ENCODE measurements around the gene TMC6.
A peak's percentile ranks its signal among the peaks of the same experiment; 100 is the strongest.
"Not testable (repeated sequence)": the region's sequence is repeated elsewhere in the genome, so short reads cannot be mapped to it uniquely, and the experiment has no call there.

The TMC6 gene

GRCh38 chr17:78120537-78120936 is 8.0 kb downstream of the TMC6 start:
- H3K4me1 Mint-ChIP-seq (ENCODE audit: low read depth in 2 of 2): peaks cover 44 to 52% of the 10 kb centered on the region in 2 donors

DNA sequence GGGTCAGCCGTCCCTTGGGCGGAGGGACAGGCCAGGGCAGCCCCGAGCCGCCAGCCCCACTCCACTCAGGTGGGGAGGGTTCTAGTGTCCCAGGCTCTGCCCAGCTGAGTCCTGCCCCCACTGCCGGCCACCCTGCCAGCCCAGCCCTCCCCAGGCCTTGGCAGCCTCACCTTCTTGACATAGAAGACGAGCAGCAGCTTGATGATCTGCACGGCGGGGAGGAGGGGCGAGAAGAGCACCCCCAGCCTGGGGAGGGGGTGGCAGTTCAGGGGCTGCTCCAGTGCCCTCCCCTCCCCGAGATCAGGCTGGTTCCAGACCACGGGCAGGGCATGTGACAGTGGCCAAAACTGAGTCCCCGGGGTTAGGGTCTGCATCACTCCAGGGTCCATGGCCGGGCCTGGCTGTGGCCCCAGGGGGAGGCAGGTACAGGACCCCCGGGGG is 9.7 kb downstream of the TMC6 start:
- H3K27ac Mint-ChIP-seq: no peak overlapping the region

More at GRCh38 chr17:78120537-78120936, 8.0 kb downstream of the TMC6 start:
- no peak for ATAC-seq (replicated peaks)
- Mint-ChIP-seq H3K9me3 (no peaks in the 10 kb centered on the region), H3K36me3 (ENCODE audit: insufficient read depth) (peaks cover 95% of the 10 kb centered on the region), H3K27ac (peak overlapping the region; percentile 91 to 95), H3K4me3 (peak overlapping the region; percentile 83 to 86), H3K27me3 (no peaks in the 10 kb centered on the region)
- DNase-seq: no peak

DNA sequence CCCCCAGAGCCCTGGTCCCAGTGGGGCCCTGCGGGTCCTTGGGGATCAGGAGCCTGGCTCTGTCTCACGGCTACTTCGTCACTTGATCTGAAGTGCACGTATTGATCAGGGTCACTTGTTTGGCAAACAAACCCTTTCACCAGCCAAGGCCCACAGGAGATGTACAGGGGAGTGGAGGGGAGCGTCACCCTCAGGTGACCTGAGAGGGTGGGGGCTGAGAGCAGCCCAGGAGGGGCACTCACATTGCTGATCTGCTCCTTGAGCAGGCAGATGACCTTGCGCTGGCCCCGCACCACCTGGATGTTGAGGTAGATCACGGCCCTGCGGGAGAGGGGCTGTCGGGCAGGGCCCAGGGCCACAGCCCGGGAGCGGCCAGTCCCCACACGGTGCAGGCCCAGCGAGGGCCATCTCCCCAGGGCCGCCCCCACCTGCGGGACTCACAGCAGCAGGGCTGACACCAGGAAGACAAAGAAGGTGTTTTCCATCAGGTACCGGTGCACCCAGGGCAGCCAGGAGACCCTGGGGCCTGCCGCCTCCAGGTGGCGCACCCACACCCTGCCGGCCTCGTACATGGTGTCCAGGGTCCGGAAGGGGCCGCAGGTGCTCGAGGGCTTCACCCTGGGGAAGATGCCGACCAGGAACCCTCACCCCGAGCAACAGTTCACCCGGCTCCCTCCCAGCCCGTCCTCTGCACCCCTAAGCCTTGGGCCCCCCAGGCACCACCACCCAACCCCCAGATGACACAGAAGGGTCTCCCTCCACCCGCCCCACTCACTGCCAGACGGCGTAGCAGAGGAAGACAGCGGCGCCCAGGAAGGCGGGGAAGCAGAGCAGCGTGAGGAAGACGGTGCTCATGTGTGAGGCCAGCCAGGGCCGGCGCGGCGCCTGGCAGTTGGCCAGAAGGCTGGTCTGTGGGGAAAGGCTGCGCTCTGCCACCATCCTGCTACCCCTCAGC is 11.3 kb downstream of the TMC6 start:
- ATAC-seq (replicated peaks) (no peak), DNase-seq (no peak)
- Mint-ChIP-seq H3K27ac (peak overlapping the region; percentile 44 to 86), H3K4me1 (ENCODE audit: low read depth in 2 of 2) (peaks cover 49 to 58% of the 10 kb centered on the region in 2 donors), H3K27me3 (no peaks in the 10 kb centered on the region), H3K9me3 (no peaks in the 10 kb centered on the region), H3K4me3 (peak overlapping the region in 1 of 2 donors; percentile 25), H3K36me3 (ENCODE audit: insufficient read depth) (peaks cover 93% of the 10 kb centered on the region)

More for the DNA sequence above, 9.7 kb downstream of the TMC6 start:
- ATAC-seq (replicated peaks) (no peak), DNase-seq (no peak)
- no peaks in the 10 kb centered on the region for H3K9me3 Mint-ChIP-seq
- peaks cover 93% of the 10 kb centered on the region for H3K36me3 Mint-ChIP-seq (ENCODE audit: insufficient read depth)
- peaks cover 51 to 60% of the 10 kb centered on the region in 2 donors for H3K4me1 Mint-ChIP-seq (ENCODE audit: low read depth in 2 of 2)
- no peak overlapping the region for H3K4me3 Mint-ChIP-seq
- no peaks in the 10 kb centered on the region for H3K27me3 Mint-ChIP-seq

GRCh38 chr17:78116411-78116810 is 12.1 kb downstream of the TMC6 start:
- ATAC-seq (replicated peaks): no peak
- DNase-seq: no peak
- no peaks in the 10 kb centered on the region for H3K27me3 Mint-ChIP-seq

GRCh38 chr17:78115803-78116202 is 12.8 kb downstream of the TMC6 start:
- H3K27ac Mint-ChIP-seq; DNase-seq; H3K9me3 Mint-ChIP-seq; H3K4me3 Mint-ChIP-seq; H3K27me3 Mint-ChIP-seq; ATAC-seq (replicated peaks): not testable (repeated sequence)
- peaks cover 90% of the 10 kb centered on the region for H3K36me3 Mint-ChIP-seq (ENCODE audit: insufficient read depth)
- peaks cover 34 to 47% of the 10 kb centered on the region in 2 donors for H3K4me1 Mint-ChIP-seq (ENCODE audit: low read depth in 2 of 2)

More at GRCh38 chr17:78116411-78116810, 12.1 kb downstream of the TMC6 start:
- peak overlapping the region in 1 of 2 donors; percentile 86 for H3K27ac Mint-ChIP-seq
- H3K9me3 Mint-ChIP-seq: no peaks in the 10 kb centered on the region
- H3K4me3 Mint-ChIP-seq: no peak overlapping the region
- H3K36me3 Mint-ChIP-seq (ENCODE audit: insufficient read depth): peaks cover 90% of the 10 kb centered on the region
- H3K4me1 Mint-ChIP-seq (ENCODE audit: low read depth in 2 of 2): peaks cover 40 to 49% of the 10 kb centered on the region in 2 donors

GRCh38 chr17:78114831-78115723 is 13.5 kb downstream of the TMC6 start:
- ATAC-seq (replicated peaks) (no peak), DNase-seq (no peak)
- no peaks in the 10 kb centered on the region for H3K27me3 Mint-ChIP-seq
- peaks cover 30 to 45% of the 10 kb centered on the region in 2 donors for H3K4me1 Mint-ChIP-seq (ENCODE audit: low read depth in 2 of 2)
- peak overlapping the region in 1 of 2 donors; percentile 41 for H3K4me3 Mint-ChIP-seq
- H3K36me3 Mint-ChIP-seq (ENCODE audit: insufficient read depth): peaks cover 90% of the 10 kb centered on the region
- peak overlapping the region; percentile 88 to 93 for H3K27ac Mint-ChIP-seq
- no peaks in the 10 kb centered on the region for H3K9me3 Mint-ChIP-seq

GRCh38 chr17:78113804-78114785 is 14.5 kb downstream of the TMC6 start:
- Mint-ChIP-seq H3K27me3 (no peaks in the 10 kb centered on the region), H3K27ac (peak overlapping the region; percentile 88 to 93), H3K9me3 (no peaks in the 10 kb centered on the region), H3K4me1 (ENCODE audit: low read depth in 2 of 2) (peaks cover 30 to 45% of the 10 kb centered on the region in 2 donors), H3K36me3 (ENCODE audit: insufficient read depth) (peaks cover 93% of the 10 kb centered on the region), H3K4me3 (peak overlapping the region; percentile 21 to 41)
- ATAC-seq (replicated peaks): peak; percentile 73
- DNase-seq: no peak

DNA sequence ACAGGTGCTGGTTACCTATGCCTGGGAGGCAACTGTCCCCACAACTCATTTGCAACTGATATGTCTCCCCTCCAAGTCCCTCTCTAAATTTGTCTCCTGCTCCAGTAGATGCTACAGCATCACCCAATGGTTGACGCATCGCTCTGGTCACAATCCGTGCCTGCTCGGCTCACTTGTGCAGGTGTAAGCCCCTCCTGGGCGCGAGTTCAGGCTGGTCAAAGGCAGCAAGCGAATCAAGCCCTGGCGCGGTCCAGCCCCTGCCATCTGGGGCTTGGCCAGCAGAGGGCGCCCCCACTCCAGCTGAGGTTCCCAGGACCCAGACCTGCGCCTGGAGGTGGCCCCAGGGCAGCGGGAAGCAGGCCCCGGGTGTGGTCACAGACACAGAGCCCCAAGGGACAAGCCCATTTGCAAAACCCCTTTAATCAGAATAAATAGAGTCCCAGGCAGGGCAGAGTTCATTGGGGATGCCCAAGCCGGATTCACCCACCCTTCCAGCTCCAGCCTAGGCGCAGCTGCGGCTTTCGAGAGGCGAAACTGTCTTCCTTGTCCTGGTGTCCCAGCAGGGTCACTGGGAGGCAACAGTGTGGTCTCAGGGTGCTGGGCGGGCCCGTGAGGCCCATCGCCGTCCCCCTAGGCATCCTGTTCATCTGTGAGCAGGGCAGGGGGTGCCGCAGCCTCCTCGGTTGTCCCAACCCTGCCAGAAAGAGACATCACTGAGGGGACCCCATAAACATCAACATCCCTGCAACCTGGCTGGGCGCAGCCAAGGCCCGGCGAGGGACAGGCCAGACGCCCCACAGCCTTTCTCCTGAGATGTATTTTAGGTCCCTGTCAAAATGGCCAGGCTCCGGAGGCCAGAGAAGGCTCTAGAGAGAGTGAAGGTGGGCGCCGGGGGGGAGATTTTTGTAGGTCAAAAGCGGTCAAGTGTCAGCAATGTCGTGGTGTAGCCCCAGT is 15.8 kb downstream of the TMC6 start:
- Mint-ChIP-seq H3K4me3 (peak overlapping the region; percentile 41 to 45), H3K4me1 (ENCODE audit: low read depth in 2 of 2) (peaks cover 30 to 46% of the 10 kb centered on the region in 2 donors), H3K9me3 (no peaks in the 10 kb centered on the region), H3K27ac (peak overlapping the region; percentile 88 to 93), H3K36me3 (ENCODE audit: insufficient read depth) (peaks cover 85% of the 10 kb centered on the region), H3K27me3 (no peaks in the 10 kb centered on the region)
- DNase-seq: peak; percentile 77 to 83 (median 81)
- peak; percentile 74 for ATAC-seq (replicated peaks)

GRCh38 chr17:78111727-78112517 is 16.6 kb downstream of the TMC6 start:
- H3K4me3 Mint-ChIP-seq: no peak overlapping the region
- DNase-seq (no peak), ATAC-seq (replicated peaks) (no peak)
- peak overlapping the region; percentile 88 to 93 for H3K27ac Mint-ChIP-seq
- H3K9me3 Mint-ChIP-seq: no peaks in the 10 kb centered on the region
- H3K27me3 Mint-ChIP-seq: no peaks in the 10 kb centered on the region
- H3K4me1 Mint-ChIP-seq (ENCODE audit: low read depth in 2 of 2): peaks cover 34 to 41% of the 10 kb centered on the region in 2 donors
- peaks cover 76% of the 10 kb centered on the region for H3K36me3 Mint-ChIP-seq (ENCODE audit: insufficient read depth)

GRCh38 chr17:78111016-78111726 is 17.4 kb downstream of the TMC6 start:
- Mint-ChIP-seq H3K4me3 (peak overlapping the region in 1 of 2 donors; percentile 53), H3K27ac (peak overlapping the region in 1 of 2 donors; percentile 84), H3K27me3 (no peaks in the 10 kb centered on the region), H3K9me3 (no peaks in the 10 kb centered on the region), H3K36me3 (ENCODE audit: insufficient read depth) (peaks cover 72% of the 10 kb centered on the region), H3K4me1 (ENCODE audit: low read depth in 2 of 2) (peaks cover 34 to 38% of the 10 kb centered on the region in 2 donors)
- ATAC-seq (replicated peaks) (no peak), DNase-seq (no peak)
